Kidney epithelial cell (primary cell): ENCODE results near the gene BAHCC1. TPM values are rescaled to one million over a fixed set of nuclear protein-coding genes. Genes with fewer than 3 reads are reported as not detected.

Experiments
- DNase-seq: peaks from one replicate; pipeline ENCODE4 v3.0.0-alpha.2; 2010; ENCODE audit warnings: low read depth
- H3K27me3 ChIP-seq: 2 replicates; pipeline ENCODE4 v1.6.0; 2011; ENCODE audit warnings: low read length; ENCODE audit not compliant: control insufficient read depth, insufficient read depth
- H3K36me3 ChIP-seq: 2 replicates; pipeline ENCODE4 v1.5.1; 2011; ENCODE audit warnings: low read length; ENCODE audit not compliant: control insufficient read depth, insufficient read depth
- H3K4me3 ChIP-seq: 2 replicates; pipeline ENCODE4 v1.5.1; 2011; ENCODE audit warnings: low read depth, mild to moderate bottlenecking, control low read depth, low read length
- total RNA-seq: library from RNA; depleted of rRNA; stranded (reverse); fragments of >200 nt; gene quantifications from 2 replicates; pipeline ENCODE4 v1.2.3, GENCODE V29; 2015
- TF ChIP-seq, protein P1 (sequence below): IDR thresholded peaks from 2 replicates; pipeline ENCODE4 v1.5.1; 2011; ENCODE audit warnings: mild to moderate bottlenecking, moderate library complexity, low read length, control low read depth, inconsistent platforms; ENCODE audit not compliant: insufficient read depth, poor library complexity, severe bottlenecking

BAHCC1 gene
- total RNA-seq, 1 donor from 2014 or later = 6.6 TPM

DNA sequence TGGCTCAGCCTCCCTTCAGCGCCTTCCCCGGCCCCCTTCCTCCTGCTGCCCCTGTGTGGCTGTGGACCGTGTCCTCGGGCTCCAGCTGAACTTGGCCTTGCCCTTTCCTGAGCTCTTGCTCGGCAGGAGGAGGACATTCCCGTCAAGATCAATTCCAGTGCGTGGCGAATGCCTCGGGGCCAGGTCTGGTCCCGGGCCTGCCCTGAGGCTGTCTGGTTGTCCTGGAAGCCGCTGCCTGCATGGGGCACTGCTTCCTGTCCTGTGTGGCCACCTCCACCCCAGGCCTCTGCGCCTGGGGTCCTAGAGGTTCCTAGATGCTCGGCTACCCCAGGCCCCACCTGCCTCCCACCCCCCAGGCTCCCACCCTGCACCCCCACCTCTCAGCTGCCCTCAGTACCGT lies 12.8 kb downstream of the BAHCC1 start:
- H3K27me3 ChIP-seq = no peaks in the 10 kb centered on the region
- DNase-seq = no peak
- TF ChIP-seq, protein P1, sequence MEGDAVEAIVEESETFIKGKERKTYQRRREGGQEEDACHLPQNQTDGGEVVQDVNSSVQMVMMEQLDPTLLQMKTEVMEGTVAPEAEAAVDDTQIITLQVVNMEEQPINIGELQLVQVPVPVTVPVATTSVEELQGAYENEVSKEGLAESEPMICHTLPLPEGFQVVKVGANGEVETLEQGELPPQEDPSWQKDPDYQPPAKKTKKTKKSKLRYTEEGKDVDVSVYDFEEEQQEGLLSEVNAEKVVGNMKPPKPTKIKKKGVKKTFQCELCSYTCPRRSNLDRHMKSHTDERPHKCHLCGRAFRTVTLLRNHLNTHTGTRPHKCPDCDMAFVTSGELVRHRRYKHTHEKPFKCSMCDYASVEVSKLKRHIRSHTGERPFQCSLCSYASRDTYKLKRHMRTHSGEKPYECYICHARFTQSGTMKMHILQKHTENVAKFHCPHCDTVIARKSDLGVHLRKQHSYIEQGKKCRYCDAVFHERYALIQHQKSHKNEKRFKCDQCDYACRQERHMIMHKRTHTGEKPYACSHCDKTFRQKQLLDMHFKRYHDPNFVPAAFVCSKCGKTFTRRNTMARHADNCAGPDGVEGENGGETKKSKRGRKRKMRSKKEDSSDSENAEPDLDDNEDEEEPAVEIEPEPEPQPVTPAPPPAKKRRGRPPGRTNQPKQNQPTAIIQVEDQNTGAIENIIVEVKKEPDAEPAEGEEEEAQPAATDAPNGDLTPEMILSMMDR = no peak
- no peaks in the 10 kb centered on the region for H3K36me3 ChIP-seq
- no peak overlapping the region for H3K4me3 ChIP-seq

DNA sequence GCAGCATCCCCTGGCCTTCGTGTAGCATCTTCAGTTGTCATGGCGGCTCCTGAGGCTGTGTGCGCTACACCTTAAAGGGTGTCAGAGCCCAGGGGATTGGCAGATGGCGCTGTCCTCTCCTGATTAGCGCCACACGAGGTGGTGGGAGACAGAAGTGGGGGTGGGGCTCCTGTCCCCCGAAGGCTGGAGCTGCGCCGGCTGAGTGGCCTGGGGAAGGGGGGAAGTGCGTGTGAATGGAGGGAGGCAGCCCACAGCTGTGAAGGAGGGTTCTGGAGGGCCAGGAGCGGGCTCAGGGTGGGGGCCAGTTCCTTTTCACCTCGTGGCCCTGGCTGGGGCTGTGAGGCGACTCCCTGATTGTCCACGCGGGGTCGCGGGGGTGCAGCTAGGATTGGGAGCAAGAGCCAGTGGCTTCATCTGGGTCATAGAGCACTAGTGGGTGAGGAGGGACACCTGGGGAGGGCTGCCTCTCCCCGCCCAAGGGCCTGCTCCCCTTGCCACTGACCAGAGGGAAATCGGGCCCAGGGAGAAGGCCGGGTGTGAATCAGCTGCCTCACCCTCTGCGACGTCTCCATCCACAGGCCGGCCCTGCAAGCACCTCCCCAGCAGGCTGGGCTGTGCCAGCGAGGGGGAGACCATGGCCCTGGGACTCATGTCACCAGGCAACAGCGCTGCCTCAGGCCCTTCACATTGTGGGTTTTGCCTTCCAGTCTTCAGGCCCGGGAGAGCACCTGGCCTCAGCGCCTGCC lies 14.1 kb downstream of the BAHCC1 start:
- DNase-seq = no peak
- Histone ChIP-seq H3K36me3 (no peaks in the 10 kb centered on the region), H3K4me3 (no peak overlapping the region), H3K27me3 (no peaks in the 10 kb centered on the region)
- TF ChIP-seq, protein P1 = peak; percentile 1

DNA sequence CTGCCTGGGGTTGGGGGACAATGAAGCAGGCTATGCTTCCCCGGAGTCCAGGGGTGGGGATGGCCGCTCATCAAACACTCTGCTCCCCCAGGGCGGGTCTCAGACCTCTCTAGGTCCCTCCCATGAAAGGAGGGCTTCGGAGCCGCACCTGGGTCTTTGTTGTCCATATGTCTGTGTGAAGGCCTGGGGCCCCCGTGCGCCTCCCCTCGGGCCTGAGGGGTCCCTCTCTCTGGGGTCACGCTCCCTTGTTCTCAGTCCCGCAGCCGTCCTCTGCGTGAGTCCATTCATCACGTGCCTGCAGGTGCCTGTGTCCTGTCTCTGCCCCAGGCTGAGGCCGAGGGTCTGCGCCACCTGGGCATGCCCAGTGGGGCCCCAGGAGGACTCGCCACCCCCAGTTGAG lies 15.6 kb downstream of the BAHCC1 start:
- no peak for DNase-seq
- Histone ChIP-seq H3K27me3 (no peaks in the 10 kb centered on the region), H3K4me3 (no peak overlapping the region), H3K36me3 (no peaks in the 10 kb centered on the region)
- TF ChIP-seq, protein P1 = no peak

DNA sequence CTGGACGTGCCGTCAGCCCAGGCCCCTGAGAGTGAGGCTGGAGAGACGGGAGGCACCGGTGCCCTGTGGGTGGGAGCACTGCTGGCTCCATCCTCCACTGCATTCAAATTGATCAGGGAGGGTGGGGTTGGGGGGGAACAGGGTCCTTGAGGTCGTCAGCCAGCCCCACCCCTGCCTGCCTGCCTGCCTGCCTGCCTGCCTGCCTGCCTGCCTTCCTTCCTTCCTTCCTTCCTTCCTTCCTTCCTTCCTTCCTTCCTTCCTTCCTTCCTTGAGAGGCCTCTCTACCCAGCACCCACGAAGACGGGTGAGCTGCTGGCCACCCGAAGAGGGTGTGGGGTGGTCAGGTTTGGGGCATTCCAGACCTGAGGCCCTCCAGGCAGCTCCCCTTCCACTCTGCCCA lies 16.0 kb downstream of the BAHCC1 start:
- H3K27me3 ChIP-seq = no peaks in the 10 kb centered on the region
- no peaks in the 10 kb centered on the region for H3K36me3 ChIP-seq
- DNase-seq = no peak
- TF ChIP-seq, protein P1 = no peak
- H3K4me3 ChIP-seq = no peak overlapping the region

DNA sequence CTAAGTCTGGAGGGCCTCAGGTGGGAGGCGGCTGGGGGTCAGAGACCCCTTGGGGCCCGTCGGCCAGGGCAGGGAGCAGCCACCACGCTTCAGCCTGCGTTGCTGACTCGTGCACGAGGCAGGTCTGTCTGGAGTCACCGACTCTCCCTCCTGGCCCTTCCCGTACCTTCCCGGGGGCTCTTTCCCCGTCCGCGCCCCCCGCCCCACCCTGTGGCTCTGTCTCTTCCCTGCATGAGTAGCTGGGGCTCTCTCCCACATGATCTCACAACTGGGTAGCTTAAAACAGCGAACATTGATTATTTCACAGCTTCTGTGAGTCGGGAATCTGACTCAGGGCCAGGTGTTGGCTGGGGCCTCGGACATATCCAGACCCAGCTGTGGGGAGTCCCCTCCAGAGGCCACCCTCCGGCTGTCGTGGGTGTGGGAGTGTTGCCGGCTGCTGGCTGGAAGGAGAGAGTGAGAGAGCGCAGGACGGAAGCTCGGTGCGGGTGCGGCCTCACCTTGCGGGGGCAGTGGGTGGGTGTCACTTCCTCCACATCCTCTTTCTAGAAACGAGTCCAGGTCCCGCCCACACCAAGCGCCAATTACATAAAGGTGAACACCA lies 17.3 kb downstream of the BAHCC1 start:
- TF ChIP-seq, protein P1 = no peak
- no peak overlapping the region for H3K4me3 ChIP-seq
- peak; percentile 54 for DNase-seq

More for the DNA sequence above, 17.3 kb downstream of the BAHCC1 start:
- Histone ChIP-seq H3K27me3 (no peaks in the 10 kb centered on the region), H3K36me3 (no peaks in the 10 kb centered on the region)
